ENCODE results near the gene B4GALNT2.
A peak's percentile ranks its signal among the peaks of the same experiment; 100 is the strongest.
"Not testable (repeated sequence)": the region's sequence is repeated elsewhere in the genome, so short reads cannot be mapped to it uniquely, and the experiment has no call there.

Gene B4GALNT2

DNA sequence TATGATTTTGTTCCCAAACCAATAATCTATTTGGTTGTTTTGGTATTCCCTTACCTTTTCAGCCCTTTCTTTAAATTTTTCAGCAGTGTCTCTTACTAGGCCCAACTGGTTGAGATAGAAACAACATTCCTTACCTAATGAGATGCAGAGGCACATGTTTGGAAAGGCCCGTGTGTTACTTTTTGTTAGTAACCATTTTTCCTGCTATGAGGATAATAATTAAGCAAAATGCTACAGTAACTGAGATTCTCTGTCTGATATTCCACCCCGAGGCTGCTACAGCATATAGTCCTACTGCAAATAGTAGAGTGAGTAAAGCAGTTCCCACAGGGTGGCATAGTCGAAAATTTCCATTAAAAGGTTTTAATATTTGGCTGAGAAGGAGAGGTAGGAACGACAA, 10.0 kb upstream of the B4GALNT2 start:
- no peak for DNase-seq

DNA sequence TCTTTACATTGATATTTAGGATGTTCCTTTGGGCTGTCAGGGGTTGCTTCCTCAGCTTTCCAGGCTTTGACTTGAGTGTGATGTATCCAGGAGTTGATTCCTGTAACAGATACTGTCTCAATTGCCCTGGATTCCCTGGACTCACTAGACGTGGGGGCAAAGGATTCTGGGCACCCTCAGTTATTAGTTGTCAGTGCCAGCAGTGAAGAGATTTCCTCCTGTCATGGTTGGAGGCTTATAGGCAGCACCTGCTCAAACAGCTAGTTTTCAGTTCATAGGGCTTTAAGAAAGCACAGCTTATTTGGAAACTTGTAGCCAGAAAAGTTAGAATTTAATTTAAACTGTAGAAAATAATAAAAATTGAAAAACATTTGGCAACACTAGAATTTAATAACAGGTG, 9.5 kb upstream of the B4GALNT2 start:
- DNase-seq = no peak

DNA sequence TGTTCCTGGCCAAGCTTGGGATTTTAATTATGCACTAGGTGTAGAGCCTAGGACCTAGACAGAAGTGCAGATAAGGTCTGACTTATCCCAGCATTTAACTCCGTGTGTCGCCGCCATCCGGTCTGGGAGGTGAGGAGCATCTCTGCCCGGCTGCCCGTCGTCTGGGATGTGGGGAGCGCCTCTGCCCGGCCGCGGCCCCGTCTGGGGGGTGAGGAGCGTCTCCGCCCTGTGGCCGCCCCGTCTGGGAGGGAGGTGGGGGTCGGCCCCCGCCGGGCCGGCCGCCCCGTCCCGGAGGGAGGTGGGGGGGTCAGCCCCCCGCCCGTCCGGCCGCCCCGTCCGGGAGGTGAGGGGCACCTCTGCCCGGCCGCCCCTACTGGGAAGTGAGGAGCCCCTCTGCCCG, 7.1 kb upstream of the B4GALNT2 start:
- DNase-seq = no peak

DNA sequence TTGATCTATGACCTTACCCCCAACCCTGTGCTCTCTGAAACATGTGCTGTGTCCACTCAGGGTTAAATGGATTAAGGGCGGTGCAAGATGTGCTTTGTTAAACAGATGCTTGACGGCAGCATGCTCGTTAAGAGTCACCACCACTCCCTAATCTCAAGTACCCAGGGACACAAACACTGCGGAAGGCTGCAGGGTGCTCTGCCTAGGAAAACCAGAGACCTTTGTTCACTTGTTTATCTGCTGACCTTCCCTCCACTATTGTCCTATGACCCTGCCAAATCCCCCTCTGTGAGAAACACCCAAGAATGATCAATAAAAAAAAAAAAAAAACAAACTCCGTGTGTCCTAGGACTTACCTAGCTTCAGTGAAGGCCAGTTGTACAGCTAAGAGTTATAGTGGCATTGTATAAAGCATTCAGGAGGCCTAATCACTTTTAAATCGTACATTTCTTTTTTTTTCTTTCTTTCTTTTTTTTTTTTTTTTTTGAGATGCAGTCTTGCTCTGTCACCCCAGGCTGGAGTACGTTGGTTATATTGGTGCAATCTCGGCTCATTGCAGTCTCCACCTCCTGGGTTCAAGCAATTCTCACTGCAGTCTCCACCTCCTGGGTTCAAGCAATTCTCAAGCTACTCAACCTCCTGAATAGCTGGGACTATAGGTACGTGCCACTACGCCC, 6.2 kb upstream of the B4GALNT2 start:
- DNase-seq = not testable (repeated sequence)

DNA sequence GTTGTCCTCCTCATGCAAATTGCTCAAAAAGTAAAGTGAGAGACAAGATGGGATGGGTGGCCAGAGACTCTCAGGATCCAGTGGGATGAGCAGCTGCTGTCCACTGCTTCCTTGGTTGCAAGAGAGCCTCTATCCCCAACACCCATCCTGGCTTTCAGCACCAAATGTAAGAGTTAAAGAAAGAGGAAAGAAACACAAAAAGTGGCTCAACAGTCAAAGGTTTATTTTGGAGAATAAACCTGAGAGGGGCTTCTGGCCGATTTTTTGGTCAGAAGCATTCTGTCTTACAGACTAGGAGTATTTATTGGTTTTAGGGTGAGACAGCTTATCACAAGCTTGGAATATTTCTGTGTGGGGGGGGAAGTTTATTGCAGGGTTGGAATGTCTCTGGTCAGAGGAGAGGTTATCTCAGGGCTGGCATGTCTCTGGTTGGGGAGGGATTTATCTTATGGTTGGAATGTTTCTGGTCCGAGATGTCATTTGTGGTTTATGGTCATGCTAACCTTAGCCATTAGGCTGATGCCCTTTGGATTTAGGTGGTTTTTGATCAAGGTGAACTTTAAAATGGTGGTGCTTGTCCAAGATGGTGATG, 3.1 kb upstream of the B4GALNT2 start:
- not testable (repeated sequence) for DNase-seq

DNA sequence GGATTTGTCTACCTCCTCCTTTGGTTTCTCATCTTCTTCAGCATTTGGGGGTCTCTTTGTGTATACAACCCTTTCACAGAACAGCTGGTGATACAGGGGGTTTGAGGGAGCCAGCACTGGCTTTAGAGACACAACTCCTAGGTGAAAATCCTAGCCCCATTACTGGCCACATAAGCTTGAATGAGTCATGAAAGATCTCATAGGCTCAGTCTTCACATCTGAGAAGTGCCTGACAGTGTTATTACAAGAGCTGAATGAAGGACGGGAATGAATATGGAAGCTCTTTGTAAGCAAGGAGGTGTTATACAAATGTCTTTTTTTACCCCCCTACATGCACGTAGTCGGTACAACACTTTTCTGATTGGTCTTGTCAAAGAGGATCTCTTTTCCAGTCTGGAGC, 1.7 kb upstream of the B4GALNT2 start:
- no peak for DNase-seq

DNA sequence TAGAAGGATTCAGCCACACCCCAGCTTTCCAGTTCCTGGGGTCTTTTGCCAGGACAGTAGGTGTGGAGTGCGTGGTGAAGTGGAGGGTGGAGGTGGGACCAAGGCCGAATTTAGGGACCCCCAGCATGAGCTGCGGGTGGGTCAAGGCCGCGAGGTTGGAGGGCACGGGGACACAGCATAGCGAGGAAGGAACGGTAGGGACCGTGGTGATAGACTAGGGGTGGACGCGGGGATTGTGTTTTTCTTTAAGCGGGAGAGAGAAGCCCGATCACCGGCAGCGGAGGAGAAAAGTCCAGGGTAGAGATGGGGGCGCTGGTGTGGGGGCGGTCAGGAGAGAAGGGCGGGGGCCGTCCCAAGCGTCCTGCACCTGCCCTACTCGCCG, 261 bp upstream of the B4GALNT2 start:
- DNase-seq = no peak

DNA sequence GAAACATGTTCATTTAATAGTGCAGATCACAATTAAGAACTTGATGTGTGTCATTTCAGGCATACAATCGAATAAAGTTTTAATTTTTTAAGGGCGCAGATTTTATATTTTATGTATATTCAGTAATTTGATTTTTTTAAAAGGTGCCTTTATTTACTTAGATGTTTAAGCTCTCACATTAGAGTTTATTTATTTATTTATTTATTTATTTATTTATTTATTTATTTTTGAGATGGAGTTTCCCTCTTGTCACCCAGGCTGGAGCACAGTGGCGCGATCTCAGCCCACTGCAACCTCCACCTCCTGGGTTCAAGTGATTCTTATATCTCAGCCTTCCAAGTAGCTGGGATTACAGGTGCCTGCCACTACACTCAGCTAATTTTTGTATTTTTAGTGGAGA, 3.8 kb downstream of the B4GALNT2 start:
- DNase-seq = no peak

DNA sequence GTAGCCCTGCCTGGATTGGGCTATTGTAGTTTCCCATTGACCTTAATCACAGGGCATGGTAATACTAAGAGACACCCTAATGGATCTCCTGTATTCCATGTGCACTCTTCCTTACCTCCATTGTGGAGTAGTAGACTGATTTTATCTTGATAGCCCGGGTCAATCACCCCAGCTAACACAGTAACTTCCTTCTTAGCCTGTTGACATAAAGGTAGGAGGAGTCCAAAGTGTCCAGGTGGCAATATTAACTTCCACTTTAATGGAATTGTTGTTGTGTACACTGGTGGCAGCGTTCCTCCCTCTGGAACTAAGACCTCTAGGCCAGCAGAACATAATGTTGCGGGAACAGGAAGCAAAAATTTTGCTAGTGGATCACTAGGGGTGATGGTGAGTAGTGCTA, 13.1 kb downstream of the B4GALNT2 start:
- DNase-seq = not testable (repeated sequence)

DNA sequence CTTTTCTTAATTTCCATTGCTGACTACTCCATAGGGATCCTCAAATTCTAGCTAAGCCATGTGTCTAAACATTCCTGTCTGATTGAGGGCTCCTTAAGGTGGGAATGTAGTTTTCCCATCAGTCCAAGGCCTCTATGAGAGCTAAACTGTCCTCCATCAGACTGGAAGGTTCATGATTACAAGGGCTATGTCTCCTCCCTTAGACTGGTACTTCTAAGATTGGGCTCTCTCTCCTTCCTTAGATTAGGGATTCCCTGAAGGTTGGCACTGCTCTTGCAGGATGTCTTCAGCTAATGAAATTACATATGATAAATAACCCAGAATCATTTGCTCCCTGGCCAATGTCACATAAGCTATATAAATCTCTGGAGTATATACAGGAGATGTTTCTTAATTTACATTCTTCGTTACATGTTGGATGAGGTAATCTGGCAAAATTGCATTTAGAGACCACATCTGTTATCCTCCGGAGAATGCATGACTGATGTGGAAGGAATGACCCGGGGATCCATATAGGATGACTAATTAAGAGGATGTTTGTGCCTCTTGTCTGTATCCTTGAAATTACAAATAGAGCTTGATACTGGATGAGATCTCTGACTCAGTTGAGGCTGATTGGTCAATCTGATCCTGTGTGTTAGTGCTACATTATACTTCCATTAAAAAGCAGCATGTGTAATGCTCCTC, 14.2 kb downstream of the B4GALNT2 start:
- DNase-seq = no peak

DNA sequence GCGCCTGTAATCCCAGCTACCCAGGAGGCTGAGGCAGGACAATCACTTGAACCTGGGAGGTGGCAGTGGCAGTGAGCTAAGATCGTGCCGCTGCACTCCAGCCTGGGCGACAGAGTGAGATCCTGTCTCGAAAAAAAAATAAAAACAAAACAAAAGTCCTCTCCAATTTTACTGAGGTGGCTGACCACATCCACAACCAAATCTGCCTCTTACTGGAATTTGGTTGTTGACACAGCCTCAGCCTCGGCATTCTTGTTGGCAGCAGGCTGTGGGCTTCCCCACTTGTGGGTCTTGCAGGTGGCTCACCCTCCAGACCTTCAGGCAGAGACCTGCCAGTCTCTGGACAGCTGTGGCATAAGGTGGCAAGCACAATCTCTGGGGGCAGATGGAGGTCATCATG, 15.6 kb downstream of the B4GALNT2 start:
- no peak for DNase-seq

DNA sequence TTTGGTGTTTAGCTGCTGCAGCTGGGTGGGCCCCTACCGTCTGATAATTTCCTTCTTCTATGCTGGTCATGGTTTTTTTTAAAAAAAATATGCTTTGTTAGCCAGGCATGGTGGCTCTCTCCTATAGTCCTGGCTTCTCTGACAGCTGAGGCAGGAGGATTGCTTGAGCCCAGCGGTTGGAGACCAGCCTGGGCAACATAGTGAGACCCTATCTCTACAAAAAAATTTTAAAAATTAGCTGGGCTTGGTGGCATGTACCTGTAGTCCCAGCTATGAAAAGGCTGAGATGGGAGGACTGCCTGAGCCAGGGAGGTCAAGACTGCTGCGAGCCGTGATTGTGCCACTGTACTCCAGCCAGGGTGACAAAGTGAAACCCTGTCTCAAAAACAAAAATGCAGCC, 19.4 kb downstream of the B4GALNT2 start:
- no peak for DNase-seq

DNA sequence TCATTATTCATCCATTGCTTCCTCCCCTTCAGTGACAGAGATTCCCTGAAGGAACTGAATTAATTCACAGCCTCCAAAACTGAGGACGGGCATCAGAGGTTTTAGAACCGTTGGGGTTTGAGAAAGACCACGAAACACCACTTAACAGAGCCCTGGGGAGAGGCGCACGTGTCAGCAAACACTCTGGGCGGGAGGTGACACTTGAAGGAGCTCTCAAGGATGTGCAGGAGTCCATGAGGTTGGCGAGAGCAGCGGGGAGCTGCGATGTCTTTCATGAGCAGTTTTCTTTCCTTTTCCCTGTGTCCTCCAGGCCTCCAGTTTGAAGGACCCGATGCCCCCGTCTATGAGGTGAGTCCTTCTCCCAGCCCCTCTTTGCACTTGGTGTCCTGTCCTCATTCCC, 23.7 kb downstream of the B4GALNT2 start:
- DNase-seq = no peak

DNA sequence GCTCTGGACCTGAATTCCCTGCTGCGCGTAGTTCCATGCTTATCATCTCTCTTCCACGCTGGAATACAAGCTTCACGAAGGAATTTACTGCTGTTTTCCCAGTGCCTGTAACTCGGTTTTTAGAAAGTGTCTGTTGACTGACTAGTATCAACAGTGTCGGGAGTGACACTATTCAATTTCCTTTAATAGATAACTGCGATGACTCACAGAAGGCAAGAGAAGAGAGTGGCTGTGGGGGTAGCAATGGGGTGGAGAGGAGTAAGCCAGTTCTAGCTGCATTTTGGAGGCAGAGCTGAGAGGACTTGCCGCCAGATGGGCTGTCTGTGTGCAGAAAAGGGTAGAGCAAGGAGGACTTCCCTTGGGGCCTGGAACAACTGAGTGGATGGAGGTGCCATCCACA, 25.2 kb downstream of the B4GALNT2 start:
- DNase-seq = no peak

DNA sequence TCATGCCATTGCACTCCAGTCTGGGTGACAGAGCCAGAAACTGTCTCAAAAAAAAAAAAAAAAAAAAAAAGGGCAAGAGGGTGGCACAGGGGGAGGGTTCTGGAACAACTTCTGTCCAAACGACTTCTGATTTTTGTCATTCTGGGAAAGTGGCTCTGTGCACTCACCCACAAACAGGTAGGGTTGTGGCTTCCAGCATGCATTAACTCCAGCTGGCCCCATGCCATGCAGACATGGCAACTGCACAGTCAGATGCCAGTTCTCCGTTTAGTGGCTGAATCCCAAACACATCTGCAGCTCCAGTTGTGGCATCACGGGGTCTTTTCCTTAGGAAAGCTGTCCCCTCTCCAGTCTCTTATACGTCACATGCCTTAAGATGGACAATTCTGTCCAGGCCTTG, 30.3 kb downstream of the B4GALNT2 start:
- DNase-seq = no peak

DNA sequence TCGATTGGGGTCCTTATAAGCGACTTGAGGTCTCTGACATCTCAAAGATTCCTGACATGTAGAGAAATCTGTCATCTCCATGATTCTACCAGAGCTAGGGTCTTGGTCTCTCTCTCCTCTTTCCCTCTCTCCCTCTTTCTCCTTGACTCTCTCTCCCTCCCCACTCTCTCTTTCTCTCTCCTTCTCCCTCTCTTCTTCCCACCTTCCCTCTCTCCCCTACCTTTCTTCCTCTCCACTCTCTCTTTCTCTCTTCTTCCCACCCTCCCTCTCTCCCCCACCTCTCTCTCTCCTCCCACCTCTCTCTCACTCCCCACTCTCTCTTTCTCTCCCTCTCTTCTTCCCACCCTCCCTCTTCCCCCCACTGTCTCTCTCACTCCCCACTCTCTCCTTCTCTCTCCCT, 32.6 kb downstream of the B4GALNT2 start:
- no peak for DNase-seq

DNA sequence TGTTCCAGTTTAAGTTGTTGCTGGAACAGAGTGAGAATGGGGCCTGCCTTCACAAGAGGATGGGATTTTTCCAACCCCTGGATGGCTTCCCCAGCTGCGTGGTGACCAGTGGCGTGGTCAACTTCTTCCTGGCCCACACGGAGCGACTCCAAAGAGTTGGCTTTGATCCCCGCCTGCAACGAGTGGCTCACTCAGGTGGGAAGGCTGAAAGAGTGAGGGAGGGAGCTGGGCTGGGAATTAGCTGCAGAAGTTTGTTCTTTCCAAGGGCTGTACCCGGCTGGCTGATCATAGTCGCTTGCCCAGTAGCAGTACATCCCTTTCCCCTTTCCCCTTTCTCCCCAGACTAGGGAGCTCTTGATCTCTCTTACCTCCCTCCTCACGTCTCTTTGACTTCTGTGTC, 36.1 kb downstream of the B4GALNT2 start:
- DNase-seq = no peak

DNA sequence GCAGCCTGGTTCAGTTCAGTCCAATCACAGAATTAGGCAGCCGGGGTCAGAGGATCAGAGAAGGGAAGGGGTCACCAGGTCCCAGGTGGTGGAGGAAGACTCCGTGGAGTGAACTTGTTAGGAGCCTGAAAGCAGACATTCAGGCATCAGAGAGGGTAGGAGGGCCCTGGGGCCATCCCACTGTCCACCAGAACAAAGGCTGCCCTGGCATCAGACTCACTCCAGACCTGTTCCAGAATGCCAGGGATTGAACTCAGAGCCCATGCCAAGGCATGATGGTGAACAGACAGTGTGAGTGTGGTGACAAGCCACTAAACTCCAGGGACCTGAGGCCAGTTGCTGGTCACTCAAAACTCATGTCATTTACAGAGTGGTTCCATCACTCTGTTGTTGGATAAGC, 37.6 kb downstream of the B4GALNT2 start:
- DNase-seq = no peak

DNA sequence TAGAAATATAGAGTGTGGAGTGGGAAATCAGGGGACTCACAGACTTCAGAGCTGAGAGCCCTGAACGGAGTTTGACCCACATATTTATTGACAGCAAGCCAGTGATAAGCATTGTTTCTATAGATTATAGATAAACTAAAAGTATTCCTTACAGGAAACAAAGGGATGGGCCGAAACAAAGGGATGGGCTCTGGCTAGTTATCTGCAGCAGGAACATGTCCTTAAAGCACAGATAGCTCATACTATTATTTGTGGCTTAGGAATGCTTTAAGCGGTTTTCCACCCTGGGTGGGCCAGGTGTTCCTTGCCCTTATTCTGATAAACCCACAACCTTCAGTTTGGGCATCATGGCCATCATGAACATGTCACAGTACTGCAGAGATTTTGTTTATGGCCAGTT, 38.1 kb downstream of the B4GALNT2 start:
- DNase-seq = not testable (repeated sequence)

DNA sequence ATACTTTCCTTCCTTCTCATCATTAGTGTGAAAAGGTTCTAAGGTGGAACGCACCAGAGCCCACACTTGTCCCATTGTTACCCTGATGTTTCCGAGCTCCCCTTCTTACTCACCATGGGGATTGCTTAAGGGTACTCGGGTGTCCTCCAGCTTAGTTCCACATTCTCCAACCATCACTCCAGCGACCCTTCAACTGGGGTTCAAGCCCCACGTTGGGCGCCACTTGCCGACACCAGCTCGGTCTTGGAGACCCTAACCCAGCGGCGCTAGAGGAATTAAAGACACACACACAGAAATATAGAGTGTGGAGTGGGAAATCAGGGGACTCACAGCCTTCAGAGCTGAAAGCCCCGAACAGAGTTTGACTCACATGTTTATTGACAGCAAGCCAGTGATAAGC, 43.4 kb downstream of the B4GALNT2 start:
- not testable (repeated sequence) for DNase-seq

DNA sequence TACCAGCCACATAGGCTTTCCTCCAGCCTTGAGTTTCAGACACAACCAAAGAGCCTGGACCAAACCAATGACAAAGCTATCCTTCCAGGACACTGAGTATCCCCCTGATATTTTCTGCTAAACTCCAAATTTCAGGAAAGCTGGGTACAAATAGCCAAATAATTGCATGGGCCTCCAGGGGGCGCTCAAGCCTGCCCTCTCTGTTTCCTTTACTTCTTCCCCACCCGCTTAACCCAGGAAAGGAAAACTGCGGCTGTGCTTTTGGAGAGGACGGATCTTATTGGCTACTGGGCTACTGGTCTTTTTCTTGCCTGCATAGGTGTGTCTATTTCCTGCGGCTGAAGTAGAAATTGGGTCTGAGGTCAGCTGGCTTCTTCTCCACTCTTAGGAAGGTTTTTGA, 47.7 kb downstream of the B4GALNT2 start:
- peak; percentile 55 for DNase-seq

DNA sequence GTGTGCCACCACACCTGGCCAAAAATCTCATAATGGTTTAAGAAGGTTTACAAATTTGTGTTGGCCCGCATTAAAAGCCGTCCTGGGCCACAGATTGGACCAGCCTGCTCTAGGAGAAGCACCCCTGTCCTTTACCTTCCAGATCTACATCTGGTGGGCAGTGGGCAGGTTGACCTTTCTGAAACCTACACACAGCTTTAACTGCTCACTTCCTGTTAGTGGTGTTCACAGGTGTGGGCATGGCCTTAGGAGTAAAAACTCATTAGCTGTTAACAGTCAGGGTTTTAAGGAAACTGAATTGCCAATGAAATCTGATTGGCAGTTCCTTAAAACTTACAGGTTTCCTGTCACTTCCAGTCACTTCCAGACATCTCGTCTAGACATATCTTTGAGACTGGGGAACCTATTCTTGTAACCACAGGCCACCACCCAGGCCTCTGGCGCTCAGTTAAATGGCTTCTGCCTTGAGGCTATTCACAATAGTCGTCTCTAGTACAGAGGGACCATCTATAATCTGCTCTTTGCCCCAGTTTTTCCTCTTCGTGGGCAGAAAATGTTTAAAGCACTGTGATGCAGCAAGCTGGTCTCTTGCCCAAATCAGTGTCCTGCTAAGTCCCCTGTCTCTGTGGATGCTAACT, 48.5 kb downstream of the B4GALNT2 start:
- no peak for DNase-seq

DNA sequence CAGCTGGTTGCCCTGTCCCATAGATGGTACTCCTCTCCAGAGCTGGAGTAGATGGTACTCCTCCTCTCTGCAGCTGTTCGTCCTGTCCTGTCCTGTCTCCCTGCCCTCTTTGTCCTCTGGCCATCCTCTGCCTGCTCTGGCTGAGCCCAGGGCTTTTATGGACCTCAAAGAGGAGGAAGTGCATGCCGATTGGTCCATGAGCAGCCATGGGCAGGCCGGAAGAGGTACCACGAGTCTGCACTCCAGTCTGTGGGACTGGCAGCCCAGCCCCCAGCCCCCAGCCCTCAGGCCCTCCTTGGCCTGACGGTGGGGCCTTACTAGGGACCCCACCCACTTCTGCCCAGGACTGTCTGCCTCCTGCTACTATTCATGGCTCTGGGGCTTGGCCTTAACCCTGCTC, 50.8 kb downstream of the B4GALNT2 start:
- DNase-seq = no peak

DNA sequence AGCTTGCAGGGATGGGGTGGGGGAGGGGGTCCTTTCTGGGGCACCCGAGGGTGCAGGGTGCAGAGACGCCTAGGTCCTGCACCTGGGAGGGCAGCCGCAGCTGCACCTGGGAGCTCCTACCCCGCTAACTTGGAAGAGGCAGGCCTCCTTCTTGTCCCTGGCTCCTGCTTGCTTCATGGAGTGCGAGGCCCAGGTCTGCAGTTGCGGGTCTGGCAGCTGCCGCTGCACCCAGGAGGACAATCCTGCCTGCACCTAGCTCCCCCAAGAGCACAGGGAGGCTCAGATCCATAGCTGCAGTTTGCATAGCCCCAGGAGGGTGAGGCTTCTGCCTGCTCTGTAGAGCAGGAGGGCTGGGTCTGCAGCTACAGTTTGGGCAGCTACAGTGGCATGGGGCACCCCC, 51.2 kb downstream of the B4GALNT2 start:
- no peak for DNase-seq

Measured in NCI-H1694 (cell line).